A673 (cell line): ENCODE data around the gene MRE11.

ENCODE experiments used
- CTCF ChIP-seq: fragments of 300-800, 200-600 bp; sonication (generic); conservative IDR thresholded peaks from 2 replicates; pipeline ENCODE4 v1.5.1; 2017; ENCODE audit warnings: low read depth, mild to moderate bottlenecking, antibody characterized with exemption, low read length, moderate library complexity, mixed read lengths
- EZH2 ChIP-seq: fragments of 200-600 bp; sonication (generic); IDR thresholded peaks from 2 replicates; pipeline ENCODE4 v1.6.1; 2017; ENCODE audit warnings: borderline replicate concordance, low read depth, mild to moderate bottlenecking, mixed read lengths, antibody characterized with exemption, low read length; ENCODE audit not compliant: poor library complexity, severe bottlenecking

GRCh38 chr11:94533206-94533605 is 39.6 kb upstream of the MRE11 start:
- TF ChIP-seq CTCF, result no peak
- TF ChIP-seq EZH2, result no peak
